Fibroblast of lung (primary cell): ENCODE measurements around the gene PSME3. TPM values are rescaled to one million over a fixed set of nuclear protein-coding genes. Genes with fewer than 3 reads are reported as not detected.

Source experiments
- DNase-seq, 2 donors: peaks; one replicate each; pipeline versions ENCODE4 v3.0.0 to v3.0.0-alpha.2; 2010; ENCODE audit warnings: low read depth in 2 of 2
- H2AFZ ChIP-seq: 2 replicates; pipeline ENCODE4 v1.5.1; 2012; ENCODE audit warnings: low read length, control low read depth, inconsistent platforms
- H3K27ac ChIP-seq: 2 replicates; pipeline ENCODE4 v1.5.1; 2011; ENCODE audit warnings: low read length, control low read depth; ENCODE audit not compliant: insufficient read depth
- H3K27me3 ChIP-seq: 2 replicates; pipeline ENCODE4 v1.5.1; 2011; ENCODE audit warnings: mild to moderate bottlenecking, low read length; ENCODE audit not compliant: control insufficient read depth, insufficient read depth
- H3K36me3 ChIP-seq: 2 replicates; pipeline ENCODE4 v1.5.1; 2011; ENCODE audit warnings: low read length; ENCODE audit not compliant: control insufficient read depth, insufficient read depth
- H3K4me1 ChIP-seq: 2 replicates; pipeline ENCODE4 v1.5.1; 2011; ENCODE audit warnings: low read length; ENCODE audit not compliant: control insufficient read depth, insufficient read depth; ENCODE audit errors: extremely low read depth
- H3K4me2 ChIP-seq: 2 replicates; pipeline ENCODE4 v1.5.1; 2011; ENCODE audit warnings: low read length, control low read depth; ENCODE audit not compliant: insufficient read depth; ENCODE audit errors: extremely low read depth
- H3K4me3 ChIP-seq, 4 experiments: fragments of 200-600 bp in 1 of 4; sonication (generic) in 1 of 4; replicated peaks in 1 of 4; 2 replicates each; pipeline ENCODE4 v1.5.1; 2011 to 2016; ENCODE audit warnings: low read length in 4 of 4, low read depth in 3 of 4, mild to moderate bottlenecking in 3 of 4, control low read depth in 2 of 4, inconsistent platforms in 1 of 4, mixed read lengths in 1 of 4; ENCODE audit not compliant: insufficient read depth in 1 of 4; ENCODE audit errors: control extremely low read depth in 1 of 4
- H3K79me2 ChIP-seq: 2 replicates; pipeline ENCODE4 v1.5.1; 2012; ENCODE audit warnings: mild to moderate bottlenecking, low read length, inconsistent platforms; ENCODE audit not compliant: control insufficient read depth, insufficient read depth
- H3K9ac ChIP-seq: 2 replicates; pipeline ENCODE4 v1.5.1; 2011; ENCODE audit warnings: mild to moderate bottlenecking, low read length, control low read depth; ENCODE audit not compliant: insufficient read depth
- H3K9me3 ChIP-seq: 2 replicates; pipeline ENCODE4 v1.5.1; 2012; ENCODE audit warnings: low read depth, low read length; ENCODE audit not compliant: control insufficient read depth, insufficient read depth
- H4K20me1 ChIP-seq: 2 replicates; pipeline ENCODE4 v1.5.1; 2011; ENCODE audit warnings: low read length; ENCODE audit not compliant: control insufficient read depth, insufficient read depth; ENCODE audit errors: extremely low read depth
- EZH2 ChIP-seq: IDR thresholded peaks from 2 replicates; pipeline ENCODE4 v1.5.1; 2012; ENCODE audit warnings: low read length, control low read depth, mild to moderate bottlenecking; ENCODE audit errors: missing control alignments
- polyA plus RNA-seq, 2 donors: library from polyadenylated mRNA; depleted of rRNA in 1 of 2; stranded (reverse) in 1 of 2; unstranded in 1 of 2; fragments of >200 nt; gene quantifications; 2 replicates each; pipeline ENCODE4 v1.2.1, GENCODE V29; 2011 to 2012; ENCODE audit warnings: missing spikeins in 1 of 2
- total RNA-seq: library from RNA; depleted of rRNA; stranded (reverse); fragments of >200 nt; gene quantifications from 2 replicates; pipeline ENCODE4 v1.2.1, GENCODE V29; 2014
- TF ChIP-seq, protein P1 (sequence below), 2 donors: IDR thresholded peaks in 1 of 2; conservative IDR thresholded peaks in 1 of 2; 1 replicate in 1 of 2; 2 replicates in 1 of 2; pipeline ENCODE4 v1.5.1; 2011 to 2012; ENCODE audit warnings: low read length in 2 of 2, control low read depth in 1 of 2, inconsistent platforms in 1 of 2, low read depth in 1 of 2, mild to moderate bottlenecking in 1 of 2

The PSME3 gene
- total and polyA plus RNA-seq, 2 donors (not counting 1 experiment from before 2014, with no cell fraction given): 50.7 to 133 TPM

DNA sequence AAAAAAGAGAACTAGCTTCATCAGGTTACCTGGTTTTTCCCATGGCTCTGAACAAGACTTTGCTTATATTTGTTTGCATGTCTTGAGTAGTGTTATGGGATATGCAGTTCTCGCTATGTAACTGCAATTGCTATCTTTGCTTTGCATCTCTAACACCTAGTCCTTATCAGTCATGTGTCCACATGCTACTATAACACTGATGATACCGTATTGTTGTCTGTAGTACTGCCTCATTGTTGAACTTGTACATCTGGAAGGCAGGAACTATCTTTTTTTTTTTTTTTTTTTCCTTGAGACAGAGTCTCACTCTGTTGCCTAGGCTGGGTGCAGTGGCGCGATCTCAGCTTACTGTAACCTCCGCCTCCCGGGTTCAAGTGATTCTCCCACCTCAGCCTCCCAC lies 2.5 kb downstream of the PSME3 start:
- Histone ChIP-seq H2AFZ (no peak overlapping the region), H3K9ac (no peak overlapping the region), H3K4me1 (no peaks in the 10 kb centered on the region), H3K27me3 (no peaks in the 10 kb centered on the region), H3K9me3 (no peaks in the 10 kb centered on the region), H3K4me3 (no peak overlapping the region), H4K20me1 (no peaks in the 10 kb centered on the region), H3K36me3 (peaks cover 7% of the 10 kb centered on the region), H3K4me2 (no peak overlapping the region), H3K27ac (no peak overlapping the region), H3K79me2 (peaks cover 20% of the 10 kb centered on the region)
- no peak for TF ChIP-seq EZH2
- no peak for DNase-seq

DNA sequence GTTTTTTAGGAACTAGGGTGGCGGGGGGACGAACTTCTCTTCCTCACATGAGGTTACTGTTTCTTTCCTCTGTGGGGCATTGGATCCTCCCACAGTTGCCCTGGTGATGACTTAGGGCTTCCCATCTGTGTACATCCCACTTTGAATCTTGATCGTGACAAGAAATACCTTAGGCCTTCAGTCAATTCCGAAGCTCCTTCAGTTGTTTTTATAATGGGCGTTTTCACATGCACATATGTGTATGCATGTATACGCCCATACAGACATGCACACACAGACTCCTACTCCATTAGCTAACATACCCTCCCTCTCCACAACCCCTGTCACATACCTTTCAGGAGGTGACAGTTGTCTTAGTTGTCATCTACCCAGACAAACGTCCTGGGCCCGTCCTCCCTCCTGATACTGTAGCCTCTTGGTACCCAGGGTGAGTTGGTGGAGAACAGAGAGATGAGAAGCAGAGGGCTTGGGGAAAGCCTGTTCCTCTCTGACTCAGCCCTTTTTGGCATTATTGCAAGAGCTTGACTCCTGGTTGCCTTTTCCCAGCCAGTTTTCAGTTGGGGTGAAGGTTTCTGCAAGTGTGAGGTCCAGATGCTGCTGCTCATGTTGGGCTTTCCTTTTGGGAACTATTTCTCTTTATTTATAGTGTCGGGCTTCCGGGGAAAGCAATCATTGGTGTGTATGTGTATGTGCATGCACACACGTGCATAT lies 8.9 kb downstream of the PSME3 start:
- Histone ChIP-seq H3K27me3 (no peaks in the 10 kb centered on the region), H3K4me1 (no peaks in the 10 kb centered on the region), H3K4me2 (no peak overlapping the region), H2AFZ (no peak overlapping the region), H3K79me2 (no peaks in the 10 kb centered on the region), H3K27ac (no peak overlapping the region), H3K4me3 (no peak overlapping the region), H3K36me3 (peaks cover 11% of the 10 kb centered on the region), H3K9ac (no peak overlapping the region), H3K9me3 (no peaks in the 10 kb centered on the region), H4K20me1 (no peaks in the 10 kb centered on the region)
- TF ChIP-seq, protein P1, sequence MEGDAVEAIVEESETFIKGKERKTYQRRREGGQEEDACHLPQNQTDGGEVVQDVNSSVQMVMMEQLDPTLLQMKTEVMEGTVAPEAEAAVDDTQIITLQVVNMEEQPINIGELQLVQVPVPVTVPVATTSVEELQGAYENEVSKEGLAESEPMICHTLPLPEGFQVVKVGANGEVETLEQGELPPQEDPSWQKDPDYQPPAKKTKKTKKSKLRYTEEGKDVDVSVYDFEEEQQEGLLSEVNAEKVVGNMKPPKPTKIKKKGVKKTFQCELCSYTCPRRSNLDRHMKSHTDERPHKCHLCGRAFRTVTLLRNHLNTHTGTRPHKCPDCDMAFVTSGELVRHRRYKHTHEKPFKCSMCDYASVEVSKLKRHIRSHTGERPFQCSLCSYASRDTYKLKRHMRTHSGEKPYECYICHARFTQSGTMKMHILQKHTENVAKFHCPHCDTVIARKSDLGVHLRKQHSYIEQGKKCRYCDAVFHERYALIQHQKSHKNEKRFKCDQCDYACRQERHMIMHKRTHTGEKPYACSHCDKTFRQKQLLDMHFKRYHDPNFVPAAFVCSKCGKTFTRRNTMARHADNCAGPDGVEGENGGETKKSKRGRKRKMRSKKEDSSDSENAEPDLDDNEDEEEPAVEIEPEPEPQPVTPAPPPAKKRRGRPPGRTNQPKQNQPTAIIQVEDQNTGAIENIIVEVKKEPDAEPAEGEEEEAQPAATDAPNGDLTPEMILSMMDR (conservative IDR thresholded peaks at IDR 0.05 in 1 of 2, IDR thresholded peaks at IDR 0.05 in 1 of 2; ENCODE audit: low read depth in 1 of 2, low read length in 2 of 2): no peak
- TF ChIP-seq EZH2: no peak
- DNase-seq: peak in 1 of 2 donors; percentile 43

DNA sequence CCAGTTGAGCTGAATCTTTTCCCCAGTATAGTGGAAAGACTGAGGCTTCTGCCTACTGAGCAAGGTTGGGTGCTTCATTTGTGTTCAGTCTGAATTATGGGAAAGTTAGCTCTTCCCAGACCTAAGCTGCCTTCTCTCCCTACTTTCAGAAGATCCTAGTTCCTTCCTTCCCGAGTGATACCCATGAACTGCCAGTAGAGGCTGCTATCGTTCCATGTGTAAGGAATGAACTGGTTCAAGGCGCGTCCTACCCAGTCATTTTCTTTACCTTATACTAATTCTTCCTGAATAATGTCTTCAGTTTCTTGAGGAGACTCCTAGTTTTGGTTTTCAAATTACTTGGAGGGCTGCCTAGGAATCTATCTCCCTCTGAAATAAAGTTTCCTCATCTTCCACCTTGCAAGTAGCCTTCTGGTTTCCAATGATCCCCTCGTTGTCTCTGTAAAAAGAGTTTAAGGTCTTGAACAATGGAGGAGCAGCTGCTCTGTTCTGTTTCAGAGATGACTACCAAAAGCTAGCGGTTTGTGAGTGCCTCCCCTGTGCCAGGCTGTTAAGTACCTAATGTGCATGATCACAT lies 10.2 kb downstream of the PSME3 start:
- H3K36me3 ChIP-seq: peaks cover 9% of the 10 kb centered on the region

More for the DNA sequence above, 10.2 kb downstream of the PSME3 start:
- Histone ChIP-seq H3K4me1 (no peaks in the 10 kb centered on the region), H3K27me3 (no peaks in the 10 kb centered on the region), H3K4me3 (no peak overlapping the region), H3K9ac (no peak overlapping the region), H2AFZ (no peak overlapping the region), H3K9me3 (no peaks in the 10 kb centered on the region), H3K27ac (no peak overlapping the region), H4K20me1 (no peaks in the 10 kb centered on the region), H3K79me2 (no peaks in the 10 kb centered on the region), H3K4me2 (no peak overlapping the region)
- DNase-seq: peak; percentile 54 to 81
- no peak for TF ChIP-seq EZH2
- TF ChIP-seq, protein P1 (conservative IDR thresholded peaks at IDR 0.05 in 1 of 2, IDR thresholded peaks at IDR 0.05 in 1 of 2; ENCODE audit: low read depth in 1 of 2, low read length in 2 of 2): peak; percentile 100
